ENCODE data around the gene TEX19. TPM values are rescaled to one million over a fixed set of nuclear protein-coding genes. Genes with fewer than 3 reads are reported as not detected.

TEX19 gene
- total and polyA plus RNA-seq, 9 of the 15 experiments (the other 6 are each of a cell fraction or from before 2014, with no cell fraction given): 0.10 to 4.9 (median 1.9) TPM

GRCh38 chr17:82358465-82359350, at the start of gene TEX19 (continued):
- TF ChIP-seq ZNF584 (CRISPR knock-in tag; IDR thresholded peaks at IDR 0.05; ENCODE audit: low read depth): no peak
- TF ChIP-seq FOSL1 (tag; conservative IDR thresholded peaks at IDR 0.05): no peak
- TF ChIP-seq PRDM10 (IDR thresholded peaks at IDR 0.05; ENCODE audit: partially characterized antibody): no peak
- TF ChIP-seq POLR2AphosphoS5 (IDR thresholded peaks at IDR 0.05; ENCODE audit: control insufficient read depth, insufficient read depth, low read depth, low read length): no peak
- no peak for TF ChIP-seq ZEB2 (IDR thresholded peaks at IDR 0.05)
- TF ChIP-seq SMARCB1 (IDR thresholded peaks at IDR 0.05; ENCODE audit: insufficient read length, low read depth): no peak
- TF ChIP-seq, protein P1, sequence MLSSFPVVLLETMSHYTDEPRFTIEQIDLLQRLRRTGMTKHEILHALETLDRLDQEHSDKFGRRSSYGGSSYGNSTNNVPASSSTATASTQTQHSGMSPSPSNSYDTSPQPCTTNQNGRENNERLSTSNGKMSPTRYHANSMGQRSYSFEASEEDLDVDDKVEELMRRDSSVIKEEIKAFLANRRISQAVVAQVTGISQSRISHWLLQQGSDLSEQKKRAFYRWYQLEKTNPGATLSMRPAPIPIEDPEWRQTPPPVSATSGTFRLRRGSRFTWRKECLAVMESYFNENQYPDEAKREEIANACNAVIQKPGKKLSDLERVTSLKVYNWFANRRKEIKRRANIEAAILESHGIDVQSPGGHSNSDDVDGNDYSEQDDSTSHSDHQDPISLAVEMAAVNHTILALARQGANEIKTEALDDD (IDR thresholded peaks at IDR 0.05): no peak
- TF ChIP-seq ESRRB (CRISPR knock-in tag; IDR thresholded peaks at IDR 0.05; ENCODE audit: borderline replicate concordance): no peak
- TF ChIP-seq LCOR (CRISPR knock-in tag; IDR thresholded peaks at IDR 0.05): peak; percentile 89
- no peak for TF ChIP-seq NR2C1 (IDR thresholded peaks at IDR 0.05)
- no peak for TF ChIP-seq NR2C1 (tag; IDR thresholded peaks at IDR 0.05)
- no peak for TF ChIP-seq ZNF695 (CRISPR knock-in tag; IDR thresholded peaks at IDR 0.05)
- TF ChIP-seq CEBPB (tag; IDR thresholded peaks at IDR 0.05): no peak
- no peak for TF ChIP-seq RBM15 (IDR thresholded peaks at IDR 0.05; ENCODE audit: insufficient read depth, low read length)
- no peak for TF ChIP-seq HDAC3 (IDR thresholded peaks at IDR 0.05; ENCODE audit: borderline replicate concordance, partially characterized antibody)
- TF ChIP-seq NR1H2 (CRISPR knock-in tag; IDR thresholded peaks at IDR 0.05): no peak
- no peak for TF ChIP-seq HDAC2 (IDR thresholded peaks at IDR 0.05)
- TF ChIP-seq ATF2 (CRISPR knock-in tag; IDR thresholded peaks at IDR 0.05): no peak
- no peak for TF ChIP-seq YY1 (IDR thresholded peaks at IDR 0.05; ENCODE audit: borderline replicate concordance in 1 of 3, control insufficient read depth in 1 of 3, extremely low read depth in 1 of 3, insufficient read depth in 3 of 3, insufficient read length in 1 of 3, insufficient replicate concordance in 2 of 3, low read depth in 1 of 3, low read length in 2 of 3)
- no peak for TF ChIP-seq ZNF354B (CRISPR knock-in tag; IDR thresholded peaks at IDR 0.05)
